Measurements from ENCODE around the gene LRP6.

Gene LRP6

DNA sequence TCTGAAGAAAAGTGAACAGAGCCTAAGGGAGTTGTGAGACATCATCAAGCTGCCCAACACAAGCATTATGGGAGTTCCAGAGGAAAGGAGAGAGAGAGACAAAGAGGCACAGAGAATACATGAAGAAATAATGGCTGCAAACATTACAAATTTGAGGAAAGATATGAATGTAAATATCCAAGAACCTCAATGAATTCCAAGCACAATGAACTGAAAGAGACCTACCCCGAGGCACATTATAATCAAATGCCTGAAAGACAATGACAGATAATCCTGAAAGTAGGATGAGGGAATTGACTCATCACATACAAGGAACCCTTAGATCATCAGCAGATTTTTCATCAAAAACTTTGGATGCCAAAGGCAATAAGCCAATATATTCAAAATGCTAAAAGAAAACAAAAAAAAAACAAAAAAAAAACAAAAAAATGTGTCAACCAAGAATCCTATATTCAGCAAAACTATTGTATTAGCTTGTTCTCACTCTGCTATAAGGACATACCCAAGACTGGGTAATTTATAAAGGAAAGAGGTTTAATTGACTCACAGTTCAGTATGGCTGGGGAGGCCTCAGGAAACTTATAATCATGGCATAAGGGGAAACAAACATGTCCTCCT lies 158.3 kb downstream of the LRP6 start:
- TF ChIP-seq, protein P1, sequence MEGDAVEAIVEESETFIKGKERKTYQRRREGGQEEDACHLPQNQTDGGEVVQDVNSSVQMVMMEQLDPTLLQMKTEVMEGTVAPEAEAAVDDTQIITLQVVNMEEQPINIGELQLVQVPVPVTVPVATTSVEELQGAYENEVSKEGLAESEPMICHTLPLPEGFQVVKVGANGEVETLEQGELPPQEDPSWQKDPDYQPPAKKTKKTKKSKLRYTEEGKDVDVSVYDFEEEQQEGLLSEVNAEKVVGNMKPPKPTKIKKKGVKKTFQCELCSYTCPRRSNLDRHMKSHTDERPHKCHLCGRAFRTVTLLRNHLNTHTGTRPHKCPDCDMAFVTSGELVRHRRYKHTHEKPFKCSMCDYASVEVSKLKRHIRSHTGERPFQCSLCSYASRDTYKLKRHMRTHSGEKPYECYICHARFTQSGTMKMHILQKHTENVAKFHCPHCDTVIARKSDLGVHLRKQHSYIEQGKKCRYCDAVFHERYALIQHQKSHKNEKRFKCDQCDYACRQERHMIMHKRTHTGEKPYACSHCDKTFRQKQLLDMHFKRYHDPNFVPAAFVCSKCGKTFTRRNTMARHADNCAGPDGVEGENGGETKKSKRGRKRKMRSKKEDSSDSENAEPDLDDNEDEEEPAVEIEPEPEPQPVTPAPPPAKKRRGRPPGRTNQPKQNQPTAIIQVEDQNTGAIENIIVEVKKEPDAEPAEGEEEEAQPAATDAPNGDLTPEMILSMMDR (conservative IDR thresholded peaks at IDR 0.05; ENCODE audit: low read depth, low read length) = no peak
- no peak for DNase-seq (ENCODE audit: low read depth)
- H3K4me3 ChIP-seq (ENCODE audit: low read length) = no peak overlapping the region

DNA sequence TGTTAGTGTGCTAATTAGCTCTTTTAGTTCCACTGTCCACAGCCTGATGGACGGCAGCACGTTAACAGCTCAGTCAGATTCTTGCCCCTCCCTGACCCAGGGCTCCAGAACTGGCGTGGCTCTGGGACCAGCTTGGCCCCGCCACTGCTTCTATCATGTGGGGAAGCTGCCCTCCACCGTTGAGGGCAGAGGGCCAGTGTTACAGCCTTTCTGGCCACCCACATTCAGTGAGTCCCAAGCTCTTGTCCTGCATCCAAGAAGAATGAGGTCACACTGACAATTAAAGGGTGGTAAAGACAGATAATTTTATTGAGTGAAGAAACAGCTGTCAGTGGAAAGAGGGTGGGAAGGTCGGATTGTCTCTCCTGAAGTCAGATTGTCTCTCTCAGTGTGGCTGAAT lies 159.2 kb downstream of the LRP6 start:
- no peak for DNase-seq (ENCODE audit: low read depth)
- TF ChIP-seq, protein P1 (conservative IDR thresholded peaks at IDR 0.05; ENCODE audit: low read depth, low read length) = no peak
- H3K4me3 ChIP-seq (ENCODE audit: low read length) = no peak overlapping the region

DNA sequence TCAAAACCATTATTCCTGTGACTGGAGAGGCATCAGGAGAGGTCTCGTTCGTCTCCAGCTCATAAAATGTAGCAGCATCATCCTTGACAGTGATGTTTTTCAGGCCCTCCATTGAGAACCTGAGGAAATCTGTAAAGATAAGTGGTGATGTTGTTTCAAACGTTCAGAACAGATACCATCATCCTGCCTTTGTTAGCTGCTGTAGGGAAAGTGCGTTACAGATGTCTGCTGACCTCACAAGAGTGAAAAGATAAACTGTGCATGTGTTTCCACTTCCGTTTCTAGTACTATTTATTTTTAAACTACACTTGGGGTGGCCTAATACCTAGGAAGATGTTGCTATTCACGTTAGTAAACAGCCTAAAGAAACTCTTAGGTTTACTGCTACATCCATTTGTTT lies 167.7 kb downstream of the LRP6 start:
- H3K4me3 ChIP-seq (ENCODE audit: low read length) = no peak overlapping the region
- TF ChIP-seq, protein P1 (conservative IDR thresholded peaks at IDR 0.05; ENCODE audit: low read depth, low read length) = no peak
- no peak for DNase-seq (ENCODE audit: low read depth)

DNA sequence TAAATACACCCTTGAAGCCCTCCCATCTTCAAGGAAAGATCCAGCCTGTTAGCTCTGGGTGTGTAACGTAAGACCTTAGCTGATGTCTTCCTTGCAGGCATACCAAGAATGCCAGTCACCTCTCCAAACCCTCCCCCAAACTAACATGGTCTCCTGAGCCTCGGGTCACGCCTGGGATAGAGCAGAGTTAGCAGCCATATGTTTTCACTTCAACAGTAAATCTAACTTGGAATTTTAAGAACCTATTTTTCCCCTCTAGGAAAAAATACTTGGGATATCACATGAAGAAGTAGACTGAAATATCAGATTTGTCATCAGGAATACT lies 168.2 kb downstream of the LRP6 start:
- TF ChIP-seq, protein P1 (conservative IDR thresholded peaks at IDR 0.05; ENCODE audit: low read depth, low read length) = no peak
- no peak for DNase-seq (ENCODE audit: low read depth)
- H3K4me3 ChIP-seq (ENCODE audit: low read length) = no peak overlapping the region

DNA sequence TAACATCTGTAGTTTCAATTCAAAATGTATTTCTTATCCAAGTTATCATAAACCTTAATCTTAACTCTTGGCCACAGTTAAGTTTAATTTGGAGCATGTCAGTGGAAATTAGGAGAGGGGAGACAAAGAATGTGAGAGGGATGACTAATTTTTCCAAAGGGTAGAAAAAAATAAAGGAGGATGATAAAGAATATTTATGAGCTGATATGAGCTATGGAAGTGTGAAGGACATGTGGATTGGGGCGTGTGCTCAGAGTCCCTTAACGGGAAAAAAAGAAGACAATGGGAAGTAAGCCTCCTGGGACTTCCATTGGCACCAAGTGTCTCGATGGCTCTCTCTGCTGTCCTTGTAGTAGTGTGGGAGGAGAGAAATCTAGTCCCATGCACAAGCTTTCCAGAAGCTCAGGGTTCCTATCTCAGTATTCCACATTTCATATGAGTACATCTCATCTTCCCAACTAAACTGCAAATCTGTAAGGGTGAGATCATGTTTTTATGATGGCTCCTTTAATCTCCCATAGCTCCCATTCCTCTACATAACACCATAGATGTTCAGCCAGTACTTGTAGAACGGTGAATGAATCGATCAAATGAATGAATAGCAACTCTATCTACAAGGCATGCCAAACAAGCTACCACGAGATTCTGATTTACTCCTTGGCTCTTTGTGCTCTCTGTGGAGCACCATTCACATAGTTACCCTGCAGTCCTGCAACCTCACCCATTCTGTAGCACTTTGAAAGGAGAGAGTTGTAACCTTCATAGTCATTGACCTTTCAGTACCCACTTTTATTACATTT lies 168.8 kb downstream of the LRP6 start:
- DNase-seq (ENCODE audit: low read depth) = no peak
- TF ChIP-seq, protein P1 (conservative IDR thresholded peaks at IDR 0.05; ENCODE audit: low read depth, low read length) = no peak
- H3K4me3 ChIP-seq (ENCODE audit: low read length) = no peak overlapping the region

DNA sequence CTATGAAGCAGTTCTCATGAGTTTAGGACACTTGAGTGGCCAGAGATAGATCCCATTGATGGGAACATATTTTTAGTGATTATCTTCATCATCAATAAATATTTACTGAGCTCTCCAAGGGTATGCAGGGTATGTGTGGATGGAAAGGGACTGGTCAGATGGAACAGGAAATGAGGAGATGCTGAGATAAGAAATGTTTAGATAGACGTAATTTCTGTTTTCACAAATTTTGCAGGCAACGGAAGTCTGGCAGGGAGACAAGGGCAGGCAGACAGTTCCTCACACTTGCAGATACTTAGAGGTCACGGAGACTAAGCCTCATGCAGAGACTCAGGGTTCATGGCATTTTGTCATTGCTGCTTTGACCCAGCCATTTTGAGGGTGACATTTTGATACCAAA lies 171.8 kb downstream of the LRP6 start:
- TF ChIP-seq, protein P1 (conservative IDR thresholded peaks at IDR 0.05; ENCODE audit: low read depth, low read length) = no peak
- no peak for DNase-seq (ENCODE audit: low read depth)
- no peak overlapping the region for H3K4me3 ChIP-seq (ENCODE audit: low read length)

DNA sequence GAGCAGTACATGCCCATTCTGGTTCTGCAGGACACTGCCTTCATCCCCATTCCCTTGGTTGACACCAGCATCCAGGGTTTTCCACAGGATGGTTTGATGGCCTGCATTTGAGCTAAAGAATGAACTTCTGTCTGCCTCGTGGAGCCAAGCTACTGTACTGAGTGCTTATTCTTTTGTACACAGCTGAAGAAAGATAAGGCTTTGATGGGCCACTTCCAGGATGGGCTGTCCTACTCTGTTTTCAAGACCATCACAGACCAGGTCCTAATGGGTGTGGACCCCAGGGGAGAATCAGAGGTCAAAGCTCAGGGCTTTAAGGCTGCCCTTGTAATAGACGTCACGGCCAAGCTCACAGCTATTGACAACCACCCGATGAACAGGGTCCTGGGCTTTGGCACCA lies 172.4 kb downstream of the LRP6 start:
- DNase-seq (ENCODE audit: low read depth) = no peak
- H3K4me3 ChIP-seq (ENCODE audit: low read length) = no peak overlapping the region
- TF ChIP-seq, protein P1 (conservative IDR thresholded peaks at IDR 0.05; ENCODE audit: low read depth, low read length) = no peak
